GM12878 (cell line): ENCODE measurements around the gene HDGF. TPM values are rescaled to one million over a fixed set of nuclear protein-coding genes. Genes with fewer than 3 reads are reported as not detected.

Source experiments
- BRCA1 ChIP-seq: IDR thresholded peaks from 2 replicates; pipeline ENCODE4 v1.6.1; 2011; ENCODE audit warnings: low read depth, low read length, improper control_type of control experiment
- CHD1 ChIP-seq: IDR thresholded peaks from 2 replicates; pipeline ENCODE4 v1.6.1; 2012; ENCODE audit warnings: low read depth, low read length, improper control_type of control experiment
- KDM1A ChIP-seq: fragments of 200-600 bp; sonication (generic); IDR thresholded peaks from 2 replicates; pipeline ENCODE4 v1.6.1; 2016; ENCODE audit warnings: borderline replicate concordance
- LARP7 ChIP-seq: fragments of 450-650 bp; IDR thresholded peaks from 2 replicates; pipeline ENCODE4 v1.6.1; 2017; ENCODE audit warnings: mild to moderate bottlenecking
- MTA2 ChIP-seq: fragments of 450-650 bp; IDR thresholded peaks from 2 replicates; pipeline ENCODE4 v1.6.1; 2016; ENCODE audit warnings: low read depth, mild to moderate bottlenecking, moderate library complexity
- PAX8 ChIP-seq: fragments of 450-650 bp; IDR thresholded peaks from 2 replicates; pipeline ENCODE4 v1.6.1; 2017; ENCODE audit warnings: mild to moderate bottlenecking, moderate library complexity
- RFX5 ChIP-seq: IDR thresholded peaks from 2 replicates; pipeline ENCODE4 v1.6.1; 2011; ENCODE audit warnings: low read depth, low read length, improper control_type of control experiment
- SMAD1 ChIP-seq: fragments of 450-650 bp; IDR thresholded peaks from 2 replicates; pipeline ENCODE4 v1.6.1; 2018; ENCODE audit warnings: mild to moderate bottlenecking, low read depth; ENCODE audit not compliant: partially characterized antibody
- SP1 ChIP-seq: IDR thresholded peaks from one replicate; pipeline ENCODE4 v1.6.1; 2011; ENCODE audit warnings: low read depth, low read length
- polyA plus RNA-seq, 11 experiments: library from polyadenylated mRNA; depleted of rRNA in 4 of 11; unstranded in 6 of 11; stranded (reverse) in 5 of 11; fragments of >200 nt; fragmentation: Nextera tagmentation in 4 of 11; fragmentation: Illumina TruSeq in 1 of 11; extraction: Ambion mirVana in 4 of 11; extraction: Trizol in 1 of 11; gene quantifications; 1 replicate in 1 of 11; 2 replicates in 10 of 11; pipeline versions ENCODE4 v1.2.1 to v1.2.3, GENCODE V29; 2011 to 2016; ENCODE audit warnings: inconsistent platforms in 2 of 11, missing spikeins in 2 of 11, low read depth in 1 of 11
- total RNA-seq, 4 experiments: library from RNA; depleted of rRNA in 3 of 4; stranded (reverse); fragments of >200 nt in 3 of 4; fragmentation: Illumina TruSeq in 1 of 4; extraction: Trizol in 1 of 4; gene quantifications; 2 replicates each; pipeline versions ENCODE4 v1.2.1 to v1.2.3, GENCODE V29; 2013 to 2021
- TF ChIP-seq, protein P1 (sequence below): fragments of 450-650 bp; IDR thresholded peaks from 2 replicates; pipeline ENCODE4 v1.6.1; 2017; ENCODE audit warnings: antibody characterized with exemption, mild to moderate bottlenecking, moderate library complexity
- TF ChIP-seq, protein P2 (sequence below): fragments of 450-650 bp; IDR thresholded peaks from 2 replicates; pipeline ENCODE4 v1.6.1; 2017; ENCODE audit warnings: borderline replicate concordance
- TF ChIP-seq, protein P3 (sequence below): fragments of 450-650 bp; IDR thresholded peaks from 2 replicates; pipeline ENCODE4 v1.6.1; 2017; ENCODE audit warnings: mild to moderate bottlenecking, moderate library complexity
- TF ChIP-seq, protein P4 (sequence below): IDR thresholded peaks from 2 replicates; pipeline ENCODE4 v1.6.1; 2012; ENCODE audit warnings: low read depth, low read length, improper control_type of control experiment
- TF ChIP-seq, protein P5 (sequence below): fragments of 150-350 bp; IDR thresholded peaks from 2 replicates; pipeline ENCODE4 v1.6.1; 2016; ENCODE audit warnings: low read depth, low read length
- TF ChIP-seq, protein P6 (sequence below): fragments of 450-650 bp; IDR thresholded peaks from 2 replicates; pipeline ENCODE4 v1.6.1; 2016; ENCODE audit warnings: mild to moderate bottlenecking

HDGF gene
- total and polyA plus RNA-seq, 10 of the 15 experiments (the other 5 are each of a cell fraction or from before 2014, with no cell fraction given): 28.3 to 372 (median 209) TPM

DNA sequence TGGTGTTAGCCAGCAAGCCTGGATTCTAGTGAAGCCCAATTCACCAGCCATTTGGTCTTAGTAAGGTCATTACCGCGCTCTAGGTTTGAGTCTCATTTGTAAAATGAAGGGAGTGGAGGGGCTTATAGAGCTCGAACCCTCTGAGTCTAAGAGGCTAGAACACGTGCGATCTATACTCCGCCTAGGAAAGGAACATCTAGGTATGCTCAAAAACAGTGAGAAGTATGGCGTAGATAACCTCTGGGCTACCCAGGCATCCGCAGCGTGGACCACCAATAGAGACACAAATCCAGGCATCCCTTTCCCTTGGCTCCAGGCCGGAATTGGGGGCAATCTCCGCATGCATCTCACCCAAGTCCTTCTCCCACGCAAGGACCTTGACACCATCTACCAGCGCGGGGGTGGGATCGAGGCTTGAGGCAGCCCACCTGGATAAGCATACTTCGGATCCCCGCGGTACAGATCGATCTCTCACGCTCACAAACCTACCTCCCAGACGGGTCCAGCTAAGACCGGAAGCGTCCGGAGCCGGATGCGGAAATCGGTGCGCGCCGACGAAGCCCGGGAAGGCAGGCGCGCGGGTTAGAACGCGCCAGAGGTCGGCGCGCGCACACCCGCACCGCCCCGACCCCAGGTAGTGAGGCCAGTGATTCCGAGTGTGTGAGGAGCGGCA, 23.4 kb downstream of the HDGF start, which contains the start of gene METTL25B (continued):
- TF ChIP-seq, protein P1, sequence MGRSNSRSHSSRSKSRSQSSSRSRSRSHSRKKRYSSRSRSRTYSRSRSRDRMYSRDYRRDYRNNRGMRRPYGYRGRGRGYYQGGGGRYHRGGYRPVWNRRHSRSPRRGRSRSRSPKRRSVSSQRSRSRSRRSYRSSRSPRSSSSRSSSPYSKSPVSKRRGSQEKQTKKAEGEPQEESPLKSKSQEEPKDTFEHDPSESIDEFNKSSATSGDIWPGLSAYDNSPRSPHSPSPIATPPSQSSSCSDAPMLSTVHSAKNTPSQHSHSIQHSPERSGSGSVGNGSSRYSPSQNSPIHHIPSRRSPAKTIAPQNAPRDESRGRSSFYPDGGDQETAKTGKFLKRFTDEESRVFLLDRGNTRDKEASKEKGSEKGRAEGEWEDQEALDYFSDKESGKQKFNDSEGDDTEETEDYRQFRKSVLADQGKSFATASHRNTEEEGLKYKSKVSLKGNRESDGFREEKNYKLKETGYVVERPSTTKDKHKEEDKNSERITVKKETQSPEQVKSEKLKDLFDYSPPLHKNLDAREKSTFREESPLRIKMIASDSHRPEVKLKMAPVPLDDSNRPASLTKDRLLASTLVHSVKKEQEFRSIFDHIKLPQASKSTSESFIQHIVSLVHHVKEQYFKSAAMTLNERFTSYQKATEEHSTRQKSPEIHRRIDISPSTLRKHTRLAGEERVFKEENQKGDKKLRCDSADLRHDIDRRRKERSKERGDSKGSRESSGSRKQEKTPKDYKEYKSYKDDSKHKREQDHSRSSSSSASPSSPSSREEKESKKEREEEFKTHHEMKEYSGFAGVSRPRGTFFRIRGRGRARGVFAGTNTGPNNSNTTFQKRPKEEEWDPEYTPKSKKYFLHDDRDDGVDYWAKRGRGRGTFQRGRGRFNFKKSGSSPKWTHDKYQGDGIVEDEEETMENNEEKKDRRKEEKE: no peak
- TF ChIP-seq SP1 (no peak), PAX8 (no peak), MTA2 (no peak), KDM1A (no peak), BRCA1 (no peak), RFX5 (no peak), LARP7 (no peak), SMAD1 (no peak), CHD1 (0 out of 2 replicates have a peak, but pooled peaks have one; percentile 57)
- TF ChIP-seq, protein P2, sequence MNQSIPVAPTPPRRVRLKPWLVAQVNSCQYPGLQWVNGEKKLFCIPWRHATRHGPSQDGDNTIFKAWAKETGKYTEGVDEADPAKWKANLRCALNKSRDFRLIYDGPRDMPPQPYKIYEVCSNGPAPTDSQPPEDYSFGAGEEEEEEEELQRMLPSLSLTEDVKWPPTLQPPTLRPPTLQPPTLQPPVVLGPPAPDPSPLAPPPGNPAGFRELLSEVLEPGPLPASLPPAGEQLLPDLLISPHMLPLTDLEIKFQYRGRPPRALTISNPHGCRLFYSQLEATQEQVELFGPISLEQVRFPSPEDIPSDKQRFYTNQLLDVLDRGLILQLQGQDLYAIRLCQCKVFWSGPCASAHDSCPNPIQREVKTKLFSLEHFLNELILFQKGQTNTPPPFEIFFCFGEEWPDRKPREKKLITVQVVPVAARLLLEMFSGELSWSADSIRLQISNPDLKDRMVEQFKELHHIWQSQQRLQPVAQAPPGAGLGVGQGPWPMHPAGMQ: no peak
- TF ChIP-seq, protein P3, sequence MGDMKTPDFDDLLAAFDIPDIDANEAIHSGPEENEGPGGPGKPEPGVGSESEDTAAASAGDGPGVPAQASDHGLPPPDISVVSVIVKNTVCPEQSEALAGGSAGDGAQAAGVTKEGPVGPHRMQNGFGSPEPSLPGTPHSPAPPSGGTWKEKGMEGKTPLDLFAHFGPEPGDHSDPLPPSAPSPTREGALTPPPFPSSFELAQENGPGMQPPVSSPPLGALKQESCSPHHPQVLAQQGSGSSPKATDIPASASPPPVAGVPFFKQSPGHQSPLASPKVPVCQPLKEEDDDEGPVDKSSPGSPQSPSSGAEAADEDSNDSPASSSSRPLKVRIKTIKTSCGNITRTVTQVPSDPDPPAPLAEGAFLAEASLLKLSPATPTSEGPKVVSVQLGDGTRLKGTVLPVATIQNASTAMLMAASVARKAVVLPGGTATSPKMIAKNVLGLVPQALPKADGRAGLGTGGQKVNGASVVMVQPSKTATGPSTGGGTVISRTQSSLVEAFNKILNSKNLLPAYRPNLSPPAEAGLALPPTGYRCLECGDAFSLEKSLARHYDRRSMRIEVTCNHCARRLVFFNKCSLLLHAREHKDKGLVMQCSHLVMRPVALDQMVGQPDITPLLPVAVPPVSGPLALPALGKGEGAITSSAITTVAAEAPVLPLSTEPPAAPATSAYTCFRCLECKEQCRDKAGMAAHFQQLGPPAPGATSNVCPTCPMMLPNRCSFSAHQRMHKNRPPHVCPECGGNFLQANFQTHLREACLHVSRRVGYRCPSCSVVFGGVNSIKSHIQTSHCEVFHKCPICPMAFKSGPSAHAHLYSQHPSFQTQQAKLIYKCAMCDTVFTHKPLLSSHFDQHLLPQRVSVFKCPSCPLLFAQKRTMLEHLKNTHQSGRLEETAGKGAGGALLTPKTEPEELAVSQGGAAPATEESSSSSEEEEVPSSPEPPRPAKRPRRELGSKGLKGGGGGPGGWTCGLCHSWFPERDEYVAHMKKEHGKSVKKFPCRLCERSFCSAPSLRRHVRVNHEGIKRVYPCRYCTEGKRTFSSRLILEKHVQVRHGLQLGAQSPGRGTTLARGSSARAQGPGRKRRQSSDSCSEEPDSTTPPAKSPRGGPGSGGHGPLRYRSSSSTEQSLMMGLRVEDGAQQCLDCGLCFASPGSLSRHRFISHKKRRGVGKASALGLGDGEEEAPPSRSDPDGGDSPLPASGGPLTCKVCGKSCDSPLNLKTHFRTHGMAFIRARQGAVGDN: no peak
- TF ChIP-seq, protein P4, sequence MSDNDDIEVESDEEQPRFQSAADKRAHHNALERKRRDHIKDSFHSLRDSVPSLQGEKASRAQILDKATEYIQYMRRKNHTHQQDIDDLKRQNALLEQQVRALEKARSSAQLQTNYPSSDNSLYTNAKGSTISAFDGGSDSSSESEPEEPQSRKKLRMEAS: no peak
- TF ChIP-seq, protein P5, sequence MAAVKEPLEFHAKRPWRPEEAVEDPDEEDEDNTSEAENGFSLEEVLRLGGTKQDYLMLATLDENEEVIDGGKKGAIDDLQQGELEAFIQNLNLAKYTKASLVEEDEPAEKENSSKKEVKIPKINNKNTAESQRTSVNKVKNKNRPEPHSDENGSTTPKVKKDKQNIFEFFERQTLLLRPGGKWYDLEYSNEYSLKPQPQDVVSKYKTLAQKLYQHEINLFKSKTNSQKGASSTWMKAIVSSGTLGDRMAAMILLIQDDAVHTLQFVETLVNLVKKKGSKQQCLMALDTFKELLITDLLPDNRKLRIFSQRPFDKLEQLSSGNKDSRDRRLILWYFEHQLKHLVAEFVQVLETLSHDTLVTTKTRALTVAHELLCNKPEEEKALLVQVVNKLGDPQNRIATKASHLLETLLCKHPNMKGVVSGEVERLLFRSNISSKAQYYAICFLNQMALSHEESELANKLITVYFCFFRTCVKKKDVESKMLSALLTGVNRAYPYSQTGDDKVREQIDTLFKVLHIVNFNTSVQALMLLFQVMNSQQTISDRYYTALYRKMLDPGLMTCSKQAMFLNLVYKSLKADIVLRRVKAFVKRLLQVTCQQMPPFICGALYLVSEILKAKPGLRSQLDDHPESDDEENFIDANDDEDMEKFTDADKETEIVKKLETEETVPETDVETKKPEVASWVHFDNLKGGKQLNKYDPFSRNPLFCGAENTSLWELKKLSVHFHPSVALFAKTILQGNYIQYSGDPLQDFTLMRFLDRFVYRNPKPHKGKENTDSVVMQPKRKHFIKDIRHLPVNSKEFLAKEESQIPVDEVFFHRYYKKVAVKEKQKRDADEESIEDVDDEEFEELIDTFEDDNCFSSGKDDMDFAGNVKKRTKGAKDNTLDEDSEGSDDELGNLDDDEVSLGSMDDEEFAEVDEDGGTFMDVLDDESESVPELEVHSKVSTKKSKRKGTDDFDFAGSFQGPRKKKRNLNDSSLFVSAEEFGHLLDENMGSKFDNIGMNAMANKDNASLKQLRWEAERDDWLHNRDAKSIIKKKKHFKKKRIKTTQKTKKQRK: no peak
- TF ChIP-seq, protein P6, sequence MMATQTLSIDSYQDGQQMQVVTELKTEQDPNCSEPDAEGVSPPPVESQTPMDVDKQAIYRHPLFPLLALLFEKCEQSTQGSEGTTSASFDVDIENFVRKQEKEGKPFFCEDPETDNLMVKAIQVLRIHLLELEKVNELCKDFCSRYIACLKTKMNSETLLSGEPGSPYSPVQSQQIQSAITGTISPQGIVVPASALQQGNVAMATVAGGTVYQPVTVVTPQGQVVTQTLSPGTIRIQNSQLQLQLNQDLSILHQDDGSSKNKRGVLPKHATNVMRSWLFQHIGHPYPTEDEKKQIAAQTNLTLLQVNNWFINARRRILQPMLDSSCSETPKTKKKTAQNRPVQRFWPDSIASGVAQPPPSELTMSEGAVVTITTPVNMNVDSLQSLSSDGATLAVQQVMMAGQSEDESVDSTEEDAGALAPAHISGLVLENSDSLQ: no peak
